ENCODE measurements around the gene ARHGAP40. TPM values are rescaled to one million over a fixed set of nuclear protein-coding genes. Genes with fewer than 3 reads are reported as not detected.

ARHGAP40 gene
- total and polyA plus RNA-seq, 4 donors: 0.57 to 5.0 (median 1.1) TPM

DNA sequence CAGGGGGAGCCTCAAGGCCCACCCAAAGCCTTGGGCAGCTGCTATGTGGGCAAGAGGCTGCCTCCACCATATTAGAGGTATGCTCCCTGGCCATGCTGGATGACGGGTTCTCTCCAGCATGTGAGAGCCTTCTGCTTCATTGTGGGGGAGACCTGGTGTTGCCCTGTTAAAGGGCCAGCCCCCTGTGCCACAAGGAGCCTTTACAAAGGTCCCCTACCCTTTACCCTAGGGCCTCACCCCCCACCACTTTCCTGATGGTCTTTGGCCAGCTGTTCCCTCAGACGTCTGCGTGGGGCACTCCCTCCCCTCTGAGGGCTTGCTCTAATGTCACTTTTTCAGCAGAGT, 15.5 kb upstream of the ARHGAP40 start:
- TF ChIP-seq, protein P1, sequence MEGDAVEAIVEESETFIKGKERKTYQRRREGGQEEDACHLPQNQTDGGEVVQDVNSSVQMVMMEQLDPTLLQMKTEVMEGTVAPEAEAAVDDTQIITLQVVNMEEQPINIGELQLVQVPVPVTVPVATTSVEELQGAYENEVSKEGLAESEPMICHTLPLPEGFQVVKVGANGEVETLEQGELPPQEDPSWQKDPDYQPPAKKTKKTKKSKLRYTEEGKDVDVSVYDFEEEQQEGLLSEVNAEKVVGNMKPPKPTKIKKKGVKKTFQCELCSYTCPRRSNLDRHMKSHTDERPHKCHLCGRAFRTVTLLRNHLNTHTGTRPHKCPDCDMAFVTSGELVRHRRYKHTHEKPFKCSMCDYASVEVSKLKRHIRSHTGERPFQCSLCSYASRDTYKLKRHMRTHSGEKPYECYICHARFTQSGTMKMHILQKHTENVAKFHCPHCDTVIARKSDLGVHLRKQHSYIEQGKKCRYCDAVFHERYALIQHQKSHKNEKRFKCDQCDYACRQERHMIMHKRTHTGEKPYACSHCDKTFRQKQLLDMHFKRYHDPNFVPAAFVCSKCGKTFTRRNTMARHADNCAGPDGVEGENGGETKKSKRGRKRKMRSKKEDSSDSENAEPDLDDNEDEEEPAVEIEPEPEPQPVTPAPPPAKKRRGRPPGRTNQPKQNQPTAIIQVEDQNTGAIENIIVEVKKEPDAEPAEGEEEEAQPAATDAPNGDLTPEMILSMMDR (IDR thresholded peaks at IDR 0.05; ENCODE audit: control extremely low read depth, extremely low read depth): no peak
- ATAC-seq (ENCODE audit: insufficient read depth, low FRiP score) (no peak), DNase-seq (no peak)
- H3K9me3 ChIP-seq (ENCODE audit: control insufficient read depth in 4 of 4, insufficient read depth in 3 of 4, low read length in 3 of 4): peaks cover 0 to 3% (median 0%) of the 10 kb centered on the region in 4 donors
- H3K36me3 ChIP-seq (ENCODE audit: control insufficient read depth in 4 of 4, insufficient read depth in 4 of 4, low read length in 4 of 4): no peaks in the 10 kb centered on the region
- H3K27ac ChIP-seq (ENCODE audit: low read depth in 1 of 2, low read length in 1 of 2): no peak overlapping the region
- H3K4me3 ChIP-seq: no peak overlapping the region
- H3K9ac ChIP-seq (ENCODE audit: insufficient read depth in 1 of 2, low read length in 2 of 2): no peak overlapping the region
- H3K27me3 ChIP-seq (ENCODE audit: control insufficient read depth in 3 of 3, insufficient read depth in 3 of 3, low read length in 2 of 3): peaks cover 0 to 2% (median 2%) of the 10 kb centered on the region in 3 donors
- WGBS, 2 donors: 73 to 79% methylated on average over 3 of the region's 3 CpGs
- no peaks in the 10 kb centered on the region for H3K4me1 ChIP-seq (ENCODE audit: control insufficient read depth in 5 of 5, insufficient read depth in 5 of 5, low read length in 5 of 5)

DNA sequence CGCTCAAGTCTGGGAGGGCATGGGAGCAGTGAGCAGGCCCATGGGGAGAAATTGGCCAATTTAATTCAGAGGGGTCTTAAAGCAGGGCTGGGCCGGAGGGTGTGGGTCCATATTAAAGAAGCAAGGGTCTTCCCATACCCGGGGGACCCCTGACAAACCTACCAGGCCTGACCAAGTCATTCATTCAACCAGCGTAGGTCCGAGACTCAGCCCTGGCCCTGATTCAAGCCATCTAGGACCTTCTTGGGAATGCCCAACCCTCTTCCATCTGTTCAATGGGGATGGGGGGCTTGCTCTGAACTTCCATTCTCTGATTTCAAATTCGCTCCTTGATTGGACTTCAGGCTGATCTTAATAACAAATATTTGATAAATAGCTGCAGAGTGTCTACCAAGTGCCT, 13.3 kb upstream of the ARHGAP40 start:
- DNase-seq (no peak), ATAC-seq (ENCODE audit: insufficient read depth, low FRiP score) (no peak)
- Histone ChIP-seq H3K9ac (ENCODE audit: insufficient read depth in 1 of 2, low read length in 2 of 2) (no peak overlapping the region), H3K9me3 (ENCODE audit: control insufficient read depth in 4 of 4, insufficient read depth in 3 of 4, low read length in 3 of 4) (peaks cover 0 to 3% (median 0%) of the 10 kb centered on the region in 4 donors), H3K27ac (ENCODE audit: low read depth in 1 of 2, low read length in 1 of 2) (no peak overlapping the region), H3K36me3 (ENCODE audit: control insufficient read depth in 4 of 4, insufficient read depth in 4 of 4, low read length in 4 of 4) (no peaks in the 10 kb centered on the region), H3K27me3 (ENCODE audit: control insufficient read depth in 3 of 3, insufficient read depth in 3 of 3, low read length in 2 of 3) (peaks cover 0 to 2% (median under 1%) of the 10 kb centered on the region in 3 donors), H3K4me3 (no peak overlapping the region), H3K4me1 (ENCODE audit: control insufficient read depth in 5 of 5, insufficient read depth in 5 of 5, low read length in 5 of 5) (no peaks in the 10 kb centered on the region)
- WGBS, 2 donors: 92 to 94% methylated on average over 6 of the region's 6 CpGs
- TF ChIP-seq, protein P1 (IDR thresholded peaks at IDR 0.05; ENCODE audit: control extremely low read depth, extremely low read depth): no peak

DNA sequence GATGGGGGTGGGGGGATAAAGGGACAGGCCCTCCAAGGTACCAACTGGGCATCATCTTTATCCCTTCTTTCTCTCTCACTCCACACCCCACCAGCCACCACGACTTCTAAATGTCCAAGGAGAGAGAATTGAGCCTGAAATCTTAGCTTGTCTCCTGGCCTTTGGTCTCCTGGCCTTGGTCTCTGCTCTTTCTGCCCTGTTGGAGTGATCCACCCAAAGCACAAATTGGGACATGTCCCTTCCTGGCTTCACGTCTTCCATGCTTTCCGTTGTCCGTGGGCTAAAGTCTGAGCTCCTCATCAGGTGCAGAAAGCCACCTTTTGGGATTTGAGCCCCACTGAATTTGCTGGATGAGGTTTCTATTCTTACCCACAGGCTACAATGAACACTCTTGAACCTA, 12.3 kb upstream of the ARHGAP40 start:
- no peak overlapping the region for H3K27ac ChIP-seq (ENCODE audit: low read depth in 1 of 2, low read length in 1 of 2)
- H3K4me3 ChIP-seq: no peak overlapping the region
- H3K9ac ChIP-seq (ENCODE audit: insufficient read depth in 1 of 2, low read length in 2 of 2): no peak overlapping the region
- DNase-seq (no peak), ATAC-seq (ENCODE audit: insufficient read depth, low FRiP score) (no peak)
- no peaks in the 10 kb centered on the region for H3K36me3 ChIP-seq (ENCODE audit: control insufficient read depth in 4 of 4, insufficient read depth in 4 of 4, low read length in 4 of 4)
- H3K27me3 ChIP-seq (ENCODE audit: control insufficient read depth in 3 of 3, insufficient read depth in 3 of 3, low read length in 2 of 3): peaks cover 0 to 2% (median 0%) of the 10 kb centered on the region in 3 donors
- H3K9me3 ChIP-seq (ENCODE audit: control insufficient read depth in 4 of 4, insufficient read depth in 3 of 4, low read length in 3 of 4): no peaks in the 10 kb centered on the region
- TF ChIP-seq, protein P1 (IDR thresholded peaks at IDR 0.05; ENCODE audit: control extremely low read depth, extremely low read depth): no peak
- 86 to 96% methylated on average over 4 of the region's 4 CpGs for WGBS, 2 donors
- H3K4me1 ChIP-seq (ENCODE audit: control insufficient read depth in 5 of 5, insufficient read depth in 5 of 5, low read length in 5 of 5): no peaks in the 10 kb centered on the region

All from lung (tissue), 12 donors.